Aorta (tissue), 5 donors: ENCODE data around the gene TFPI. TPM values are rescaled to one million over a fixed set of nuclear protein-coding genes. Genes with fewer than 3 reads are reported as not detected.

Source experiments
- ATAC-seq: fragments of 200-7000 bp; cut with Tn5 transposase; one replicate; pipeline ENCODE4 v1.9.1; 2022; ENCODE audit warnings: moderate library complexity; ENCODE audit not compliant: low FRiP score
- DNase-seq, 2 donors: peaks; one replicate each; pipeline ENCODE4 v3.0.0-alpha.2; 2020
- H3K27ac ChIP-seq, 2 donors: one replicate each; pipeline ENCODE4 v1.5.1; 2013; ENCODE audit warnings: low read length in 2 of 2, mild to moderate bottlenecking in 2 of 2, moderate library complexity in 2 of 2, control low read depth in 1 of 2, inconsistent platforms in 1 of 2, low read depth in 1 of 2
- H3K27me3 ChIP-seq, 2 donors: one replicate each; pipeline ENCODE4 v1.6.1; 2013; ENCODE audit warnings: control low read depth in 1 of 2, low read length in 1 of 2, mild to moderate bottlenecking in 1 of 2, moderate library complexity in 1 of 2; ENCODE audit not compliant: insufficient read depth in 2 of 2, control insufficient read depth in 1 of 2
- H3K36me3 ChIP-seq, 2 donors: one replicate each; pipeline ENCODE4 v1.6.1; 2013; ENCODE audit warnings: control low read depth in 1 of 2, low read length in 1 of 2, mild to moderate bottlenecking in 1 of 2; ENCODE audit not compliant: insufficient read depth in 2 of 2, control insufficient read depth in 1 of 2
- H3K4me1 ChIP-seq, 2 donors: one replicate each; pipeline ENCODE4 v1.6.1; 2013; ENCODE audit warnings: low read length in 2 of 2, control low read depth in 1 of 2, mild to moderate bottlenecking in 1 of 2, moderate library complexity in 1 of 2; ENCODE audit not compliant: insufficient read depth in 2 of 2, control insufficient read depth in 1 of 2
- H3K4me3 ChIP-seq, 2 donors: one replicate each; pipeline ENCODE4 v1.5.1; 2013; ENCODE audit warnings: low read length in 2 of 2, control low read depth in 1 of 2, mild to moderate bottlenecking in 1 of 2
- H3K9me3 ChIP-seq: one replicate; pipeline ENCODE4 v1.6.1; 2013; ENCODE audit warnings: mild to moderate bottlenecking, low read length; ENCODE audit not compliant: control insufficient read depth
- WGBS, 2 donors: extraction: QIAGEN DNeasy Blood & Tissue Kit; methylation state at CpG; one replicate each; pipeline ENCODE4 v1.1.7; 2013; 5-methylcytosine and 5-hydroxymethylcytosine counted together
- intact Hi-C, 2 donors: fragments of 100-400 bp; cut with DNase I; formaldehyde crosslinking; loops; one replicate each; pipeline versions ENCODE4 v1.14.2 to v1.15.0; 2022
- polyA plus RNA-seq, 2 donors: library from polyadenylated mRNA; stranded (reverse); fragments of 200-250 nt; gene quantifications; one replicate each; pipeline ENCODE4 v1.2.3, GENCODE V29; 2013
- total RNA-seq, 2 donors: library from RNA; stranded (reverse); fragmentation: NEBNext Ultra II Directional; extraction: Animal tissue kit (Norgen Biotek cat#: 25700); gene quantifications; one replicate each; pipeline ENCODE4 v1.2.1, GENCODE V29; 2021
- donor health status: healthy with polysubstance abuse.
- donor health status: Bipolar disorder and iron deficiency.
- donor health status: DM: no; HTN: no; CAD: no.
- donor health status: DM: no; HTN: no; CAD: no.
- donor health status: DM: yes; HTN: yes; CAD: no.

The TFPI gene
- total and polyA plus RNA-seq, 4 donors: 20.5 to 135 (median 99.2) TPM

GRCh38 chr2:187419808-187420207 lies 134.4 kb downstream of the TFPI start:
- no peaks in the 10 kb centered on the region for H3K9me3 ChIP-seq
- 51 to 77% methylated on average over 1 of the region's 1 CpG for WGBS, 2 donors
- no peak for DNase-seq

GRCh38 chr2:187415449-187415848 lies 138.8 kb downstream of the TFPI start:
- 70 to 72% methylated on average over 5 of the region's 5 CpGs for WGBS, 2 donors

More at GRCh38 chr2:187419808-187420207, 134.4 kb downstream of the TFPI start:
- Histone ChIP-seq H3K27me3 (no peaks in the 10 kb centered on the region), H3K36me3 (no peaks in the 10 kb centered on the region), H3K27ac (no peak overlapping the region), H3K4me1 (no peaks in the 10 kb centered on the region), H3K4me3 (no peak overlapping the region)
- ATAC-seq: no peak
- intact Hi-C loops: no loop called here

More at GRCh38 chr2:187415449-187415848, 138.8 kb downstream of the TFPI start:
- no peaks in the 10 kb centered on the region for H3K27me3 ChIP-seq
- no peak overlapping the region for H3K27ac ChIP-seq
- DNase-seq (no peak), ATAC-seq (no peak)
- H3K9me3 ChIP-seq: peaks cover 2% of the 10 kb centered on the region
- H3K4me3 ChIP-seq: no peak overlapping the region
- intact Hi-C loops: no loop called here
- H3K36me3 ChIP-seq: no peaks in the 10 kb centered on the region
- H3K4me1 ChIP-seq: no peaks in the 10 kb centered on the region

Other genes with a start within 250 kb of the TFPI start
- gene CALCRL, start 106.2 kb downstream of the TFPI start, total RNA-seq: 10 to 100 TPM; 38.9 to 67.2 TPM
- gene CALCRL, start 106.2 kb downstream of the TFPI start, polyA plus RNA-seq: 10 to 100 TPM in 1 of 2 donors, 1 to 10 TPM in 1; 4.3 to 22.4 TPM